MCF 10A (cell line): ENCODE data around the gene CASKIN1. TPM values are rescaled to one million over a fixed set of nuclear protein-coding genes. Genes with fewer than 3 reads are reported as not detected.

Source experiments
- BruUV-seq: library from RNA; stranded (reverse); fragments of 400-500 nt; replicated peaks from 2 replicates; lab custom pipeline; 2021; lab: Mats Ljungman, UMichigan
- CTCF ChIA-PET: fragments of 300-600 bp; sonication (Branson Sonifier 250); formaldehyde crosslinking; extraction: SDS; loops from one replicate; lab custom pipeline; 2021; ENCODE audit warnings: antibody characterized with exemption, inconsistent platforms; lab: Yijun Ruan, JAX
- POLR2A ChIA-PET: fragments of 300-600, 350-650 bp; sonication (Branson Sonifier 250); formaldehyde crosslinking; extraction: SDS; loops from one replicate; lab custom pipeline; 2020; ENCODE audit warnings: antibody characterized with exemption, inconsistent platforms; lab: Yijun Ruan, JAX
- DNase-seq: peaks from one replicate; pipeline ENCODE4 v3.0.0-alpha.2; 2018; ENCODE audit not compliant: unreplicated experiment
- H3K27ac Mint-ChIP-seq: one replicate; pipeline ENCODE4 v1.8.0; 2022; ENCODE audit warnings: mild to moderate bottlenecking, low read depth, mixed read lengths; ENCODE audit not compliant: unreplicated experiment
- H3K27me3 Mint-ChIP-seq: one replicate; pipeline ENCODE4 v1.8.0; 2022; ENCODE audit warnings: mixed read lengths; ENCODE audit not compliant: insufficient read depth, unreplicated experiment
- H3K36me3 Mint-ChIP-seq: one replicate; pipeline ENCODE4 v1.8.0; 2022; ENCODE audit warnings: mild to moderate bottlenecking, moderate library complexity, mixed read lengths; ENCODE audit not compliant: insufficient read depth, unreplicated experiment
- H3K4me1 Mint-ChIP-seq: one replicate; pipeline ENCODE4 v1.8.0; 2022; ENCODE audit warnings: mixed read lengths; ENCODE audit not compliant: insufficient read depth, unreplicated experiment
- H3K4me3 Mint-ChIP-seq: one replicate; pipeline ENCODE4 v1.8.0; 2022; ENCODE audit warnings: mild to moderate bottlenecking, moderate library complexity, mixed read lengths; ENCODE audit not compliant: unreplicated experiment
- H3K9me3 Mint-ChIP-seq: one replicate; pipeline ENCODE4 v1.8.0; 2022; ENCODE audit warnings: mixed read lengths; ENCODE audit not compliant: unreplicated experiment
- intact Hi-C: fragments of 100-400 bp; cut with micrococcal nuclease; formaldehyde crosslinking; loops from 2 replicates; pipeline ENCODE4 v1.14.1; 2022
- total RNA-seq: library from RNA; stranded (reverse); gene quantifications from 2 replicates; pipeline ENCODE4 v1.2.3, GENCODE V29; 2022
- TF ChIP-seq, protein P1 (sequence below): fragments of 200-600 bp; IDR thresholded peaks from one replicate; pipeline ENCODE4 v1.8.0; 2022; ENCODE audit warnings: antibody characterized with exemption, mild to moderate bottlenecking; ENCODE audit not compliant: unreplicated experiment

CASKIN1 gene
- total RNA-seq, 1 experiment from 2014 or later = 0.14 TPM

DNA sequence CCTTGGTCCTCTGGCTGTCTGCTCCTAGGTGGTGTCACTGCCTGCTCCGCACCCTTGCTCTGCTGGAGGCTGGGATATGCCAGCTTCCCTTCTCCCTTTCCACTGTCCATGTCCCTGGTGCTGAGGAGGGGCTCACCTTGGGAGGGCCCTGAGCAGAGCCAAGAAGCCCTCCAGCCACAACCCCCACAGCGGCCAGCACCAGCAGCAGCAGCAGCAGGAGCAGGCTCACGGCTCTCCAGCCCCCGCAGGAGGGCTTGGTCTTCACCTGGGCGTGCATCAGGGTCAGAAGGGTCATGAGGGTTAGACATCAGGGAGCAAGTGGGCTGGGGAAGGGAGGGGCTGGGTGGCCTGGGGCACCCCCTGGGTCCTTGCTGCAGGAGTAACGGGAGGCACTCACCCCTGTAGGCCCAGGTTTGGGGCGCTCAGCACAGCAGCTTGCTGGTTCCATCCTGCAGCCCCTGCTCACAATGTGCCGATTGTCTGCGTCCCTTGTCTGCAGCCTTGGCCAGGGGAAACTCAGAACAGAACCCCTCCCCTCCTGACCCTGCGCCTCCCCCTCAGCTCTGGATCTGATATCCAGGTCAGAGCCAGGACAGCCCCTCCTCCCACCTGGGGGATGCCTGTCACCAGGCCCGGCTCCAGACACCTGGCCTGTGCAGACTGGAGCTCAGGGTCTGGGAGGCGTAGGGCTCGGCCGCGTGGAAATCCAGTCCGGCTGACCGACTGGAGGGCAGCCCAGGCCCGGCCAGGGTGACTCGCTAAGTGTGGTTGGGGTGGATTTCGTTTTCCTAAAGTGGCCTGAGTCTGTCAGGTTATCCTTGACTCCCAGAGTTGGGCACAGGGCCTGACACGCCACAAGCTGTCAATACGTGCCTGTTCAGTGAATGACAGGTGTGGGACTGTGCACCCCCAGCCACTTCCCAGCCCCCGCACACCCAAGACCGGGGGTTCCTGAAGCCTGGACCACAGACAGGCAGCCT lies 14.3 kb upstream of the CASKIN1 start, which contains the start of gene BRICD5:
BRICD5 (minus strand) TSS at position 478 of the 980 bp plus-strand sequence; CDS start at position 448, 30 bp downstream.
- CTCF ChIA-PET = interaction anchor here (0.7 to 1.4 kb wide), 2 partner anchors 49 to 948 kb away, joined by 3 to 6 read pairs; no protein-coding TSS in a partner anchor
- Mint-ChIP-seq H3K4me3 (no peak within 1 kb of the TSS), H3K27me3 (no peaks in the 10 kb centered on the region), H3K36me3 (peaks cover 44% of the 10 kb centered on the region), H3K9me3 (no peaks in the 10 kb centered on the region), H3K4me1 (peaks cover 27% of the 10 kb centered on the region), H3K27ac (peak within 1 kb of the TSS; percentile 33)
- POLR2A ChIA-PET = interaction anchor here (0.8 to 1.7 kb wide), 2 partner anchors 41 to 56 kb away, joined by 5 to 6 read pairs; partner anchors contain the start of genes ECI1 and TRAF7
- intact Hi-C loops = loop anchor here (5.0 kb wide), 1 partner anchor 58 kb away; no protein-coding TSS in a partner anchor
- no TSS peak for BruUV-seq
- no peak for DNase-seq
- TF ChIP-seq, protein P1, sequence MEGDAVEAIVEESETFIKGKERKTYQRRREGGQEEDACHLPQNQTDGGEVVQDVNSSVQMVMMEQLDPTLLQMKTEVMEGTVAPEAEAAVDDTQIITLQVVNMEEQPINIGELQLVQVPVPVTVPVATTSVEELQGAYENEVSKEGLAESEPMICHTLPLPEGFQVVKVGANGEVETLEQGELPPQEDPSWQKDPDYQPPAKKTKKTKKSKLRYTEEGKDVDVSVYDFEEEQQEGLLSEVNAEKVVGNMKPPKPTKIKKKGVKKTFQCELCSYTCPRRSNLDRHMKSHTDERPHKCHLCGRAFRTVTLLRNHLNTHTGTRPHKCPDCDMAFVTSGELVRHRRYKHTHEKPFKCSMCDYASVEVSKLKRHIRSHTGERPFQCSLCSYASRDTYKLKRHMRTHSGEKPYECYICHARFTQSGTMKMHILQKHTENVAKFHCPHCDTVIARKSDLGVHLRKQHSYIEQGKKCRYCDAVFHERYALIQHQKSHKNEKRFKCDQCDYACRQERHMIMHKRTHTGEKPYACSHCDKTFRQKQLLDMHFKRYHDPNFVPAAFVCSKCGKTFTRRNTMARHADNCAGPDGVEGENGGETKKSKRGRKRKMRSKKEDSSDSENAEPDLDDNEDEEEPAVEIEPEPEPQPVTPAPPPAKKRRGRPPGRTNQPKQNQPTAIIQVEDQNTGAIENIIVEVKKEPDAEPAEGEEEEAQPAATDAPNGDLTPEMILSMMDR = no peak

DNA sequence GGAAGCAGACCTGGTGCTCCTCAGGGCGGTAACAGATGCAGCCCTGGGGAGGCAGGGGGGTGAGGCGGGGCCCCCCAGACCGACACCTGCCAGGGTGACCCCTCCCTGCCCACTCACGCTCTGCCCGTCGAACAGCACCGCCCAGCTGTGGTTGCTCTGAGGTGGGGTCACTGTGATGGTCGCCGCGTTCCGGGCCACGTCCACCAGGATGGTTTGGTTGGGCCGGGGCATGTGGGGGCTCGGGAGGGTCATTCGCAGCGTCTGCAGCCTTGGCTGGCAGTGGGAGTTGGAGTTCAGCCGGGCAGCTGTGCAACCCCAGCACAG lies 13.6 kb upstream of the CASKIN1 start:
- Mint-ChIP-seq H3K9me3 (no peaks in the 10 kb centered on the region), H3K4me3 (no peak overlapping the region), H3K27ac (no peak overlapping the region), H3K36me3 (peaks cover 44% of the 10 kb centered on the region), H3K4me1 (peaks cover 27% of the 10 kb centered on the region), H3K27me3 (no peaks in the 10 kb centered on the region)
- no peak for DNase-seq
- CTCF ChIA-PET = interaction anchor here (0.7 to 1.4 kb wide), 2 partner anchors 49 to 948 kb away, joined by 3 to 6 read pairs; no protein-coding TSS in a partner anchor
- intact Hi-C loops = loop anchor here (5.0 kb wide), 1 partner anchor 58 kb away; no protein-coding TSS in a partner anchor
- BruUV-seq = no TSS peak
- TF ChIP-seq, protein P1 = no peak
- POLR2A ChIA-PET = interaction anchor here (1.7 kb wide), 1 partner anchor 55 kb away, joined by 6 read pairs; the partner anchor contains the start of gene TRAF7

DNA sequence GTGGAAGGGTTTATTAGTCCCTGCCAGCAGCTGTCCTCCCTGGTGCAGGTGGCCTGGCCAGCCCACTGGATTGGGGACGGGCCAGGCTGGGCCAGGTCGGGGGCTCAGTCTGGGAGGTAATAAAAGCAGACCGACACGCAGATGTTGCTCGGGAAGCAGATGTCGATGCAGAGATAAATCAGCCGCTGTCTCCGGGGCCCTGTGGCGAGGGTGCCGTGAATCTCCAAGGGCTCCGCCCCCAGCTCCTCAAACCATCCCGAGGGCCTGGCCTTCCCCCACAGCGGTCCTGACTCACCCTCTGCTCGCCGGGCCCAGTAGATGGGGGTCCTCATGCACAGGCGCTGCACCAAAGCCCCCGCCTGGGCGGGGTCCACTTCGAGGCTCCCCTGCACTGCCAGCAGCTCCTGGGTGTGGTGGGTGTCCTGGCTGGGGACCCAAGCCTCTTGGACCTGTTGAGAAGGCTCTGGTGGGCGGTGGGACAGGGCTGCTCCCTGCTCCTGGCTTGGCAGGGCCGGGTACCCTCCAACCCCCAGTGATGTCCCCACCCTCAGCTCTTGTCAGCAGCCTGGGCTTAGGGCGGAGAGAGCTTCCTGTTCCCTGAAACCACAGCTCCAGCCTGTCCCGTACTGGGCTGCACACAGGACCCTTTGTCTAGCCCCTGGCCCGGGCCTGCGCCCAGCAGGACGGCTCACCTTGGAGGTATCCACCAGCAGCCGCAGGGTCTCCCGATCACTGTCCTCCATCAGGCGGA lies 13.0 kb upstream of the CASKIN1 start:
- Mint-ChIP-seq H3K4me3 (no peak overlapping the region), H3K27me3 (no peaks in the 10 kb centered on the region), H3K4me1 (peaks cover 31% of the 10 kb centered on the region), H3K36me3 (peaks cover 44% of the 10 kb centered on the region), H3K9me3 (no peaks in the 10 kb centered on the region), H3K27ac (no peak overlapping the region)
- TF ChIP-seq, protein P1 = no peak
- no peak for DNase-seq
- ChIA-PET CTCF (interaction anchor here (0.7 to 1.4 kb wide), 4 partner anchors 15 to 949 kb away, joined by 3 to 6 read pairs (median 4); no protein-coding TSS in a partner anchor), POLR2A (no interaction called here)
- intact Hi-C loops = loop anchor here (5.0 kb wide), 1 partner anchor 57 kb away; no protein-coding TSS in a partner anchor
- no TSS peak for BruUV-seq
